ENCODE measurements around the gene DPYSL3.

Gene DPYSL3

GRCh38 chr5:147482706-147483180, 27.1 kb downstream of the DPYSL3 start:
- no peak overlapping the region for H3K4me2 ChIP-seq (ENCODE audit: low read depth, low read length)
- no peaks in the 10 kb centered on the region for H3F3A ChIP-seq (ENCODE audit: insufficient read depth, low read length)
- H3K4me3 ChIP-seq (ENCODE audit: low read length): no peak overlapping the region
- no peaks in the 10 kb centered on the region for H3K9me2 ChIP-seq (replicated peaks; ENCODE audit: insufficient read depth, low read length)
- no peak for TF ChIP-seq CTCF (IDR thresholded peaks at IDR 0.05; ENCODE audit: low read length)
- H3K36me3 ChIP-seq (replicated peaks; ENCODE audit: insufficient read depth, low read length): no peaks in the 10 kb centered on the region
- no peaks in the 10 kb centered on the region for H3K79me2 ChIP-seq (ENCODE audit: low read length)
- H3K27ac ChIP-seq (ENCODE audit: low read length): no peak overlapping the region
- H4K20me1 ChIP-seq (ENCODE audit: insufficient read depth, low read length): no peaks in the 10 kb centered on the region
- H3K27me3 ChIP-seq (replicated peaks; ENCODE audit: insufficient read depth, low read length): no peaks in the 10 kb centered on the region
- H3K9me3 ChIP-seq (replicated peaks; ENCODE audit: insufficient read depth, low read length): no peaks in the 10 kb centered on the region
- no peak overlapping the region for H3K9ac ChIP-seq (ENCODE audit: low read length)
- H3K4me1 ChIP-seq (ENCODE audit: low read length): peaks cover 10% of the 10 kb centered on the region; the same call in 1 of the 2 replicates
- DNase-seq: no peak
- H2AFZ ChIP-seq (ENCODE audit: low read length): no peak overlapping the region

GRCh38 chr5:147481874-147482705, 27.8 kb downstream of the DPYSL3 start:
- H3F3A ChIP-seq (ENCODE audit: insufficient read depth, low read length): no peaks in the 10 kb centered on the region
- H3K4me1 ChIP-seq (ENCODE audit: low read length): peaks cover 10% of the 10 kb centered on the region; the same call in 1 of the 2 replicates
- H3K9me3 ChIP-seq (replicated peaks; ENCODE audit: insufficient read depth, low read length): no peaks in the 10 kb centered on the region
- H3K36me3 ChIP-seq (replicated peaks; ENCODE audit: insufficient read depth, low read length): no peaks in the 10 kb centered on the region
- no peaks in the 10 kb centered on the region for H3K79me2 ChIP-seq (ENCODE audit: low read length)
- DNase-seq: no peak
- H3K27me3 ChIP-seq (replicated peaks; ENCODE audit: insufficient read depth, low read length): no peaks in the 10 kb centered on the region
- H3K4me2 ChIP-seq (ENCODE audit: low read depth, low read length): no peak overlapping the region
- no peak overlapping the region for H3K9ac ChIP-seq (ENCODE audit: low read length)
- TF ChIP-seq EZH2 (optimal IDR thresholded peaks at IDR 0.05; ENCODE audit: low read depth, low read length): no peak
- no peak for TF ChIP-seq CTCF (IDR thresholded peaks at IDR 0.05; ENCODE audit: low read length)
- no peak for TF ChIP-seq EZH2phosphoT487 (IDR thresholded peaks at IDR 0.05; ENCODE audit: low read length)
- H3K4me3 ChIP-seq (ENCODE audit: low read length): no peak overlapping the region
- no peaks in the 10 kb centered on the region for H3K9me2 ChIP-seq (replicated peaks; ENCODE audit: insufficient read depth, low read length)
- H3K27ac ChIP-seq (ENCODE audit: low read length): no peak overlapping the region
- no peak overlapping the region for H2AFZ ChIP-seq (ENCODE audit: low read length)
- no peaks in the 10 kb centered on the region for H4K20me1 ChIP-seq (ENCODE audit: insufficient read depth, low read length)

GRCh38 chr5:147481376-147481775, 28.5 kb downstream of the DPYSL3 start:
- Histone ChIP-seq H3K9me2 (replicated peaks; ENCODE audit: insufficient read depth, low read length) (no peaks in the 10 kb centered on the region), H3K4me2 (ENCODE audit: low read depth, low read length) (no peak overlapping the region), H3K9me3 (replicated peaks; ENCODE audit: insufficient read depth, low read length) (no peaks in the 10 kb centered on the region), H3K79me2 (ENCODE audit: low read length) (no peaks in the 10 kb centered on the region), H3K27ac (ENCODE audit: low read length) (no peak overlapping the region), H3K4me1 (ENCODE audit: low read length) (peaks cover 10% of the 10 kb centered on the region; the same call in 1 of the 2 replicates), H3K36me3 (replicated peaks; ENCODE audit: insufficient read depth, low read length) (no peaks in the 10 kb centered on the region), H3K9ac (ENCODE audit: low read length) (no peak overlapping the region), H2AFZ (ENCODE audit: low read length) (no peak overlapping the region), H3K27me3 (replicated peaks; ENCODE audit: insufficient read depth, low read length) (no peaks in the 10 kb centered on the region), H4K20me1 (ENCODE audit: insufficient read depth, low read length) (no peaks in the 10 kb centered on the region), H3K4me3 (ENCODE audit: low read length) (no peak overlapping the region), H3F3A (ENCODE audit: insufficient read depth, low read length) (no peaks in the 10 kb centered on the region)
- DNase-seq: no peak
- TF ChIP-seq EZH2 (optimal IDR thresholded peaks at IDR 0.05; ENCODE audit: low read depth, low read length) (no peak), CTCF (IDR thresholded peaks at IDR 0.05; ENCODE audit: low read length) (no peak), EZH2phosphoT487 (IDR thresholded peaks at IDR 0.05; ENCODE audit: low read length) (no peak)
